Neural cell (in vitro differentiated cells): ENCODE results near the gene PTCH2. TPM values are rescaled to one million over a fixed set of nuclear protein-coding genes. Genes with fewer than 3 reads are reported as not detected.

Source experiments
- H2AFZ ChIP-seq: fragments of 200-600, 300-800 bp; sonication (generic), shearing (Covaris generic); 2 replicates; pipeline ENCODE4 v1.6.0; 2014; ENCODE audit warnings: low read depth, mild to moderate bottlenecking, antibody characterized with exemption, low read length, moderate library complexity
- H3F3A ChIP-seq: fragments of 200-600 bp; shearing (Covaris generic); 2 replicates; pipeline ENCODE4 v1.6.1; 2016; ENCODE audit warnings: mild to moderate bottlenecking, moderate library complexity, mixed read lengths, antibody characterized with exemption, low read length; ENCODE audit not compliant: insufficient read depth, poor library complexity, severe bottlenecking
- H3K27ac ChIP-seq: fragments of 200-600, 300-800 bp; sonication (generic), shearing (Covaris generic); 2 replicates; pipeline ENCODE4 v1.5.1; 2014; ENCODE audit warnings: mild to moderate bottlenecking, low read length, moderate library complexity
- H3K27me3 ChIP-seq: fragments of 300-800, 200-600 bp; sonication (generic), shearing (Covaris generic); 2 replicates; pipeline ENCODE4 v1.6.0; 2014; ENCODE audit warnings: mild to moderate bottlenecking, low read depth, low read length, moderate library complexity; ENCODE audit not compliant: insufficient read depth
- H3K36me3 ChIP-seq: fragments of 300-800, 200-600 bp; sonication (generic), shearing (Covaris generic); 2 replicates; pipeline ENCODE4 v1.5.1; 2014; ENCODE audit warnings: mild to moderate bottlenecking, antibody characterized with exemption, low read length, moderate library complexity; ENCODE audit not compliant: insufficient read depth
- H3K4me2 ChIP-seq: fragments of 300-800, 200-600 bp; sonication (generic), shearing (Covaris generic); 2 replicates; pipeline ENCODE4 v1.6.0; 2014; ENCODE audit warnings: mild to moderate bottlenecking, low read length
- H3K4me3 ChIP-seq: fragments of 300-800, 200-600 bp; sonication (generic), shearing (Covaris generic); 2 replicates; pipeline ENCODE4 v1.5.1; 2014; ENCODE audit warnings: mild to moderate bottlenecking, low read length, moderate library complexity
- H3K79me2 ChIP-seq: fragments of 200-600 bp; shearing (Covaris generic); replicated peaks from 2 replicates; pipeline ENCODE4 v1.6.0; 2014; ENCODE audit warnings: mild to moderate bottlenecking, low read length, moderate library complexity; ENCODE audit not compliant: insufficient read depth
- H3K9ac ChIP-seq: fragments of 300-800, 200-600 bp; sonication (generic), shearing (Covaris generic); 2 replicates; pipeline ENCODE4 v1.6.1; 2016; ENCODE audit warnings: mild to moderate bottlenecking, low read length, mixed read lengths
- H3K9me2 ChIP-seq: fragments of 200-600 bp; shearing (Covaris generic); 2 replicates; pipeline ENCODE4 v1.6.1; 2016; ENCODE audit warnings: mild to moderate bottlenecking, low read length, mixed read lengths; ENCODE audit not compliant: insufficient read depth
- H3K9me3 ChIP-seq: fragments of 200-600, 300-800 bp; sonication (generic), shearing (Covaris generic); 2 replicates; pipeline ENCODE4 v1.6.1; 2016; ENCODE audit warnings: mild to moderate bottlenecking, mixed run types, low read length, moderate library complexity, mixed read lengths
- H4K20me1 ChIP-seq: fragments of 200-600 bp; shearing (Covaris generic); 2 replicates; pipeline ENCODE4 v1.6.1; 2016; ENCODE audit warnings: mild to moderate bottlenecking, mixed run types; ENCODE audit not compliant: insufficient read depth
- EP300 ChIP-seq: fragments of 450-650 bp; conservative IDR thresholded peaks from 2 replicates; pipeline ENCODE4 v1.6.1; 2014; ENCODE audit warnings: antibody characterized with exemption, mild to moderate bottlenecking, moderate library complexity; ENCODE audit not compliant: poor library complexity, severe bottlenecking
- EZH2 ChIP-seq: fragments of 200-600, 300-800 bp; shearing (Covaris generic), sonication (generic); IDR thresholded peaks from 2 replicates; pipeline ENCODE4 v1.6.1; 2014; ENCODE audit warnings: antibody characterized with exemption, low read length, borderline replicate concordance, mild to moderate bottlenecking; ENCODE audit not compliant: insufficient read depth, poor library complexity, severe bottlenecking
- MXI1 ChIP-seq: fragments of 450-650 bp; conservative IDR thresholded peaks from 2 replicates; pipeline ENCODE4 v1.6.1; 2014; ENCODE audit warnings: antibody characterized with exemption, mild to moderate bottlenecking; ENCODE audit not compliant: poor library complexity, severe bottlenecking
- POLR2AphosphoS5 ChIP-seq: IDR thresholded peaks from 2 replicates; pipeline ENCODE4 v1.6.1; 2012
- RAD21 ChIP-seq: fragments of 450-650 bp; conservative IDR thresholded peaks from 2 replicates; pipeline ENCODE4 v1.6.1; 2014; ENCODE audit warnings: antibody characterized with exemption, mild to moderate bottlenecking, moderate library complexity
- SMC3 ChIP-seq: fragments of 450-650 bp; conservative IDR thresholded peaks from 2 replicates; pipeline ENCODE4 v1.6.1; 2014; ENCODE audit warnings: antibody characterized with exemption, mild to moderate bottlenecking, moderate library complexity; ENCODE audit not compliant: poor library complexity
- TAF1 ChIP-seq: IDR thresholded peaks from 2 replicates; pipeline ENCODE4 v1.6.1; 2012; ENCODE audit warnings: low read depth
- polyA plus RNA-seq: library from polyadenylated mRNA; depleted of rRNA; stranded (reverse); fragments of >200 nt; gene quantifications from 2 replicates; pipeline ENCODE4 v1.2.3, GENCODE V29; 2014
- TF ChIP-seq, protein P1 (sequence below): IDR thresholded peaks from 2 replicates; pipeline ENCODE4 v1.6.1; 2012; ENCODE audit warnings: borderline replicate concordance
- TF ChIP-seq, protein P2 (sequence below): fragments of 450-650 bp; IDR thresholded peaks from 2 replicates; pipeline ENCODE4 v1.5.1; 2014; ENCODE audit warnings: antibody characterized with exemption, mild to moderate bottlenecking, moderate library complexity; ENCODE audit not compliant: poor library complexity, severe bottlenecking

The PTCH2 gene
- polyA plus RNA-seq, 1 donor from 2014 or later, result 1.3 TPM

DNA sequence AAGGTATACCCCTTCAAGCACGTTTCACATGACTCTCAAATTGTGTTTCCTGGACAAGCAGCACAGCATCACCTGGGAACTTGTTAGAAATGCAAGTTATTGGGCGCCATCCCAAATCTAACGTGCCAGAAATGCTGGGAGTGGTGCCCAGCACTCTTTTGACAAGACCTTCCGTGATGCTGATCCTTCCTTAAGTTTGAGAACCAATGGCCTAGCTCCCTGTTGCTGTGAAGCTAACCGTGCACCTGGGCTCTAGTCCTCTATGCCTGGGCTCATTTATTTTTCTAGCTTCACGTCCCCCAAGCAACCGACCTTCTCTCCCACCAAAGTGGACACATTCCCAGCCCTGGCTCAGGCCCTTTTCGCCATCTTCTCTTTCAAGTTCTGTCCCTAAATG lies 59.4 kb downstream of the PTCH2 start:
- Histone ChIP-seq H3K27ac (no peak overlapping the region), H2AFZ (no peak overlapping the region), H3K4me3 (no peak overlapping the region)

DNA sequence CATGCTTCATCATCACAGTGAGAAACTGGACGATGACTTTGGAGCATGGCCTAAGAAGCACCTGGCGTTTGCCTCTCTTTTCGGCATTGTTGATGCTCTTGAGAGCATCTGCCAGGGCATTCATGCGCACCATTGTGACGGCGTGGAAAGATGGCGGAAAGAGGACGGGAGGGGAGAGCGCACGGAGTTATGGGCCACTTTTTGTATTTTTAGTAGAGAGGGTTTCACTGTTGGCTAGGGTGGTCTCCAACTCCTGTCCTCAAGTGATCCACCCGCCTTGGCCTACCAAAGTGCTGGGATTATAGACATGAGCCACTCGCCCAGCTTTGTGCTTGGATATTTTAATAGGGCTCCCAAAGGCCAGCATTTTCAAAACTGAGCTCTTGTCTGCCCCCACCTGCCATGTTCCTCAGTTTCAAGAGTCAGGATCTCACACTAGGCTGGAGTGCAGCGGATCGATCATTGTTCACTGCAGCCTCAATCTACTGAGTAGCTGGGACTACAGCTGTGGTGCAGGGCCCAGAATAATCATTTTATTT lies 62.4 kb downstream of the PTCH2 start:
- Histone ChIP-seq H3K79me2 (peaks cover 9% of the 10 kb centered on the region), H3K9me2 (no peaks in the 10 kb centered on the region), H2AFZ (no peak overlapping the region), H3K27me3 (peaks cover 21% of the 10 kb centered on the region), H3K4me2 (no peak overlapping the region), H3K9me3 (no peaks in the 10 kb centered on the region), H3K36me3 (no peaks in the 10 kb centered on the region), H3K27ac (no peak overlapping the region), H3K4me3 (no peak overlapping the region), H3K9ac (no peak overlapping the region), H3F3A (no peaks in the 10 kb centered on the region), H4K20me1 (peaks cover 2% of the 10 kb centered on the region)
- TF ChIP-seq TAF1 (no peak), RAD21 (no peak), POLR2AphosphoS5 (no peak), SMC3 (no peak), EZH2 (no peak), MXI1 (no peak), EP300 (no peak)
- TF ChIP-seq, protein P1, sequence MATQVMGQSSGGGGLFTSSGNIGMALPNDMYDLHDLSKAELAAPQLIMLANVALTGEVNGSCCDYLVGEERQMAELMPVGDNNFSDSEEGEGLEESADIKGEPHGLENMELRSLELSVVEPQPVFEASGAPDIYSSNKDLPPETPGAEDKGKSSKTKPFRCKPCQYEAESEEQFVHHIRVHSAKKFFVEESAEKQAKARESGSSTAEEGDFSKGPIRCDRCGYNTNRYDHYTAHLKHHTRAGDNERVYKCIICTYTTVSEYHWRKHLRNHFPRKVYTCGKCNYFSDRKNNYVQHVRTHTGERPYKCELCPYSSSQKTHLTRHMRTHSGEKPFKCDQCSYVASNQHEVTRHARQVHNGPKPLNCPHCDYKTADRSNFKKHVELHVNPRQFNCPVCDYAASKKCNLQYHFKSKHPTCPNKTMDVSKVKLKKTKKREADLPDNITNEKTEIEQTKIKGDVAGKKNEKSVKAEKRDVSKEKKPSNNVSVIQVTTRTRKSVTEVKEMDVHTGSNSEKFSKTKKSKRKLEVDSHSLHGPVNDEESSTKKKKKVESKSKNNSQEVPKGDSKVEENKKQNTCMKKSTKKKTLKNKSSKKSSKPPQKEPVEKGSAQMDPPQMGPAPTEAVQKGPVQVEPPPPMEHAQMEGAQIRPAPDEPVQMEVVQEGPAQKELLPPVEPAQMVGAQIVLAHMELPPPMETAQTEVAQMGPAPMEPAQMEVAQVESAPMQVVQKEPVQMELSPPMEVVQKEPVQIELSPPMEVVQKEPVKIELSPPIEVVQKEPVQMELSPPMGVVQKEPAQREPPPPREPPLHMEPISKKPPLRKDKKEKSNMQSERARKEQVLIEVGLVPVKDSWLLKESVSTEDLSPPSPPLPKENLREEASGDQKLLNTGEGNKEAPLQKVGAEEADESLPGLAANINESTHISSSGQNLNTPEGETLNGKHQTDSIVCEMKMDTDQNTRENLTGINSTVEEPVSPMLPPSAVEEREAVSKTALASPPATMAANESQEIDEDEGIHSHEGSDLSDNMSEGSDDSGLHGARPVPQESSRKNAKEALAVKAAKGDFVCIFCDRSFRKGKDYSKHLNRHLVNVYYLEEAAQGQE, result no peak
- TF ChIP-seq, protein P2, sequence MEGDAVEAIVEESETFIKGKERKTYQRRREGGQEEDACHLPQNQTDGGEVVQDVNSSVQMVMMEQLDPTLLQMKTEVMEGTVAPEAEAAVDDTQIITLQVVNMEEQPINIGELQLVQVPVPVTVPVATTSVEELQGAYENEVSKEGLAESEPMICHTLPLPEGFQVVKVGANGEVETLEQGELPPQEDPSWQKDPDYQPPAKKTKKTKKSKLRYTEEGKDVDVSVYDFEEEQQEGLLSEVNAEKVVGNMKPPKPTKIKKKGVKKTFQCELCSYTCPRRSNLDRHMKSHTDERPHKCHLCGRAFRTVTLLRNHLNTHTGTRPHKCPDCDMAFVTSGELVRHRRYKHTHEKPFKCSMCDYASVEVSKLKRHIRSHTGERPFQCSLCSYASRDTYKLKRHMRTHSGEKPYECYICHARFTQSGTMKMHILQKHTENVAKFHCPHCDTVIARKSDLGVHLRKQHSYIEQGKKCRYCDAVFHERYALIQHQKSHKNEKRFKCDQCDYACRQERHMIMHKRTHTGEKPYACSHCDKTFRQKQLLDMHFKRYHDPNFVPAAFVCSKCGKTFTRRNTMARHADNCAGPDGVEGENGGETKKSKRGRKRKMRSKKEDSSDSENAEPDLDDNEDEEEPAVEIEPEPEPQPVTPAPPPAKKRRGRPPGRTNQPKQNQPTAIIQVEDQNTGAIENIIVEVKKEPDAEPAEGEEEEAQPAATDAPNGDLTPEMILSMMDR, result no peak

More for the DNA sequence above, 59.4 kb downstream of the PTCH2 start:
- H3F3A ChIP-seq, result no peaks in the 10 kb centered on the region
- TF ChIP-seq MXI1, result no peak
- TF ChIP-seq SMC3, result no peak
- H4K20me1 ChIP-seq, result no peaks in the 10 kb centered on the region
- H3K4me2 ChIP-seq, result no peak overlapping the region
- H3K79me2 ChIP-seq, result no peaks in the 10 kb centered on the region
- no peak overlapping the region for H3K9ac ChIP-seq
- H3K9me3 ChIP-seq, result no peaks in the 10 kb centered on the region
- H3K9me2 ChIP-seq, result no peaks in the 10 kb centered on the region
- no peaks in the 10 kb centered on the region for H3K36me3 ChIP-seq
- peaks cover 24% of the 10 kb centered on the region for H3K27me3 ChIP-seq
